Frontal cortex (tissue), 4 donors: ENCODE measurements around the gene GSC2. TPM values are rescaled to one million over a fixed set of nuclear protein-coding genes. Genes with fewer than 3 reads are reported as not detected.
"Not testable (repeated sequence)": the region's sequence is repeated elsewhere in the genome, so short reads cannot be mapped to it uniquely, and the experiment has no call there.

Experiments used
- DNase-seq, 2 donors: peaks; one replicate each; pipeline ENCODE4 v3.0.0; 2012; ENCODE audit warnings: low spot score in 2 of 2
- FAIRE-seq: peaks from 2 replicates; lab custom pipeline; 2012; peaks lifted over from hg19 to GRCh38; lab: Jason Lieb, UNC
- total RNA-seq: library from RNA; depleted of rRNA; stranded (reverse); fragments of >200 nt; gene quantifications from one replicate; pipeline ENCODE4 v1.2.3, GENCODE V29; 2014
- donor health status: control.
- donor health status: control.
- donor health status: control.

The GSC2 gene
- total RNA-seq, 1 donor from 2014 or later, result not detected

GRCh38 chr22:19166421-19166820 lies 16.3 kb upstream of the GSC2 start:
- DNase-seq, result no peak
- no peak for FAIRE-seq

DNA sequence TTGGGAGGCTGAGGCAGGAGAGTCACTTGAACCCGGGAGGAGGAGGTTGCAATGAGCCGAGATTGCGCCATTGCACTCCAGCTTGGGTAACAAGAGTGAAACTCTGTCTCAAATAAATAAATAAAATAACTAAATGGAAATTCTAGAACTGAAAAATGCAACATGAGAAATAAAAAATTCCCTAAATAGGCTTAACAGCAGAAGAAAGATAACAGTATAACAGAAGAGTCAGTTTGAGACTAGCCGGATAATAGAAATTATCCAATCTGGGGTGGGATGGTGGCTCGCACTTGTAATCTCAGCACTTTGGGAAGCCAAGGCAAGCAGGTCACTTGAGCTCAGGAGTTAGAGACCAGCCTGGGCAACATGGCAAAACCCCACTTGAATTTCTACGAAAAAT lies 14.3 kb upstream of the GSC2 start:
- DNase-seq (no peak), FAIRE-seq (no peak)

- not testable (repeated sequence) for FAIRE-seq, DNase-seq
Observed at GRCh38 chr22:19158649-19159048, 8.6 kb upstream of the GSC2 start.

- DNase-seq, FAIRE-seq: not testable (repeated sequence)
Observed at GRCh38 chr22:19156109-19156508, 6.0 kb upstream of the GSC2 start.

GRCh38 chr22:19152942-19153883 lies 3.1 kb upstream of the GSC2 start:
- no peak for FAIRE-seq
- no peak for DNase-seq

- DNase-seq (no peak), FAIRE-seq (no peak)
Observed at GRCh38 chr22:19151329-19152191, 1.5 kb upstream of the GSC2 start.

DNA sequence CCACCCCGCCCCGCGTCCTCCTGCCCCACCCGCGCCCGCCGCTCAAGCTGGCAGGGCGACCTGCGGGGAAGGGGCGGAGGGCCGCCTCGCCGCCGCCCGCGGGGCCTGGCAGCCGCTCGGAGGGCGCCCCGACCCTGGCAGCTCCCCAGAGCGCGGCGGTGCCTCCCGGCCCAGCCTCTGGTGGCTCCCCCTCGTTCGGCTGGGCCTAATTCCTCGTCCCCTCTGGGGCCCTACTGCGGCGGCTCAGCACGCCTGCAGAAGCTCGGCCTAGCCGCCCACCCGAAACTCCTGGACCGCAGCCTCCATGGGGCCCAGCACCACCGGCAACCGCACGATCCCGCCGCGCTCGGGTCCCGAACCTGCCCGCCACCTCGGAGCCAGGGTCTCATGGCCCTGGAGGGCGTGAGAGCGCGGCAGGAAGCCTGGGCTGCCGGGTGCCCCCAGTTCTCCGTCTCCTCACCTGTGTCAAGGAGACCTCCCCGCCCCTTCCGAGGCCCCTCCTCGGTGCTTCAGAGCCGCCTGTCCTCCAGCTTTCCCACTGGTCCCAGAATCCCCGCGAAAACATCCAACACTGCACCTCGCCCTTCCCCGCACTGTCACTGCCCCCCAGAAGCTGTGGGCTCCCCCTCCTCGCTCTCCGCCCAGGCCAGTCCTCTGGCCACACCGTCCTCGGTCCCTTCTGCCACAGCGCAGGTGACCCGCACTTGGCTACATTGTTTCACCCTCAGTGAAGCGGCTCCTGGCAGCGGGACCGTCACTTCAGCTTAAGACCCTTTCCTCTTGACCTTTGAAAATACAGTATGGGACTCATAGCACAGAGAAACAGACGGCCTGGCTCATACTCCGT lies 613 bp upstream of the GSC2 start:
- DNase-seq, result no peak
- no peak for FAIRE-seq

DNA sequence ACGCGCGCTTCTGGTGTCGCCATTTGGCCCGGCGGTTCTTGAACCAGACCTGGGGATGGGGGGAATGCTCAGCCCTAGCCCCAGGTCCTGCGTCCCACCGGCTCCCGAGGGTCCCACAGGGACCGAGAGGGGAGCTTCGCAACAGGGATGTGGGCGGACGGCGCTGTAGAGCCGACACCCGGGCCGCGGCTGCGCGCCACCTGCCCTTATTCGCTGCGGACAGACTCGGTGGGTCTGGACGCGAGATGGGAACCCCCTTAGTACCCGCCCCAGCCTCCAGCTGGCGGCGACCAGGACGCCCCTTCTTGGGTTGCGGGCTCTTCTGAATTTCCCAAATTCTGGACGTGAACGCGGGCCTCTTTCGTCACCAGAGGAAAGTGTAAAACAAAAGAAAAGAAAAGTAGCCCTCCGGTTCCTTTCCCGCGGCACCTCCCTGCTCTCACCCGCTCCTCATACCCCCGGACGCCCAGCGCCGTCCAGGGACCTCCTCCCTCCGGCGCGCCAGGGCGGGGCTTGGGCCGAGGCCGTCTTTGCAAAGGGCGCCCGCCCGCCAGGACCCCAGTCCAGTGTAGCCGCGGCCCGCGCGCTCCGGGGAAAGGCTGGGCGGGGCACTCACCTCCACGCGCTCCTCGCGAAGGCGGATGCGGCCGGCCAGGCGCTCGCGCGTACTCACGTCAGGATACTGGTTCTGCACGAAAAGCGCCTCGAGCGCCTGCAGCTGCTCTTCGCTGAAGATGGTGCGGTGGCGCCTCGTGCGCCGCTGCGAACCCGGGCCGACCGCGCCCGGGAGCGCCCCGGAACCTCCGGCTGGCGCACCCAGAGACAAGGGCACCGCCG lies 827 bp downstream of the GSC2 start:
- FAIRE-seq (no peak), DNase-seq (no peak)

- DNase-seq (no peak), FAIRE-seq (no peak)
Observed at GRCh38 chr22:19148417-19149046, 1.6 kb downstream of the GSC2 start.

GRCh38 chr22:19147195-19147780 lies 2.8 kb downstream of the GSC2 start:
- no peak for DNase-seq
- FAIRE-seq, result no peak

DNA sequence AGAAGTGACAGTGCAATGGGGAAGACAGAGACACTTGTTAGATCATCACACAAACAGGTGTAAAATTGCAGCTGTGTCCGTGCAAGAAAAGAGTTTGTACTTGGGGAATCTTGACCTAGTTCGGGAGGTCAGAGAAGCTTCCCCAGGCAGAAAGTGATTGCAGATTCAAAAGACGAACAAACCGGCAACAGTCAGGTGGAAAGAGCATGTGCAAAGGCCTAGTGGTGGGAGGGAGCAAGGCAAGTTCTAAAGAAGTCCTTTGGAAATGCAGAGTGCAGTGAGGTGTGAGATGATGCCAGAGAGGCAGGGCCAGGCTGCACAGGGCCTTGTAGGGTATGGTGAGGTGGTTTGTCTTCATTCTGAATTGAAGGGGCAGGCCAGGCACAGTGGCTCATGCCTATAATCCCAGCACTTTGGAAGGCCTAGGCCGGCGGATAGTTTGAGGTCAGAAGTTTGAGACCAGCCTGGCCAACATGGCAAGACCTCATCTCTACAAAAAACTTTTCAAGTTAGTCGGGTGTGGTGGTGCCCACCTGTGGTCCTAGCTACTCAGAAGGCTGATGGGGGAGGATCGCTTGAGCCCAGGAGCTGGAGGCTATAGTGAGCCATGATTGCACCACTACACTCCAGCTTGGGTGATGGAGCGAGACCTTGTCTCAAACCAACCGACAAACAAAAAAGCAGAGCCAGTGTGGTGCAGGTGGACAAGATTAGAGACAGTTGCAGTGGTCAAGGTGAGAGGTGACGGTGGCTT lies 3.7 kb downstream of the GSC2 start:
- no peak for FAIRE-seq
- DNase-seq, result no peak

DNA sequence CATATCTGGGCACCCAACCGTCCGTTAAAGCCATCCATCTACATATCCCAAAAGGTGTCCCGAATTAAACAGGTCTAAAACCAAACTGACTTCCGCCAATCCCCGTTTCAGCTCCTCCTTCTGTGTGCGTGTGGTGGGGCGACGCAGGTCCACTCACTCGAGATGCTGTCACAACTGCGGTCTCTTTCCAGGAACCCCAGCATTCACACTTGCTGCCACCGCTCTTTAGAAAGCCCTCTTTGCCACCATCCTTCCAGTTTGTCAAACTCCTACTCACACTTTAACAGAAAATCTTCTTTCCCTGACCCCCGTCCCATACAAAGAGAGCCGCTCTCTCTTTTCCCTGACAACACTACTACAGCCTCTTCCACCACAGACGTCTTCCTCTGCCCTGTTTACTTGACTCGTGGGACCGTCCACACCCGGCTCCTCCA lies 6.1 kb downstream of the GSC2 start:
- DNase-seq, result peak in 1 of 2 donors; percentile 50

GRCh38 chr22:19143212-19143611 lies 6.9 kb downstream of the GSC2 start:
- FAIRE-seq, result no peak
- DNase-seq, result no peak

More for the DNA sequence above, 6.1 kb downstream of the GSC2 start:
- no peak for FAIRE-seq

DNA sequence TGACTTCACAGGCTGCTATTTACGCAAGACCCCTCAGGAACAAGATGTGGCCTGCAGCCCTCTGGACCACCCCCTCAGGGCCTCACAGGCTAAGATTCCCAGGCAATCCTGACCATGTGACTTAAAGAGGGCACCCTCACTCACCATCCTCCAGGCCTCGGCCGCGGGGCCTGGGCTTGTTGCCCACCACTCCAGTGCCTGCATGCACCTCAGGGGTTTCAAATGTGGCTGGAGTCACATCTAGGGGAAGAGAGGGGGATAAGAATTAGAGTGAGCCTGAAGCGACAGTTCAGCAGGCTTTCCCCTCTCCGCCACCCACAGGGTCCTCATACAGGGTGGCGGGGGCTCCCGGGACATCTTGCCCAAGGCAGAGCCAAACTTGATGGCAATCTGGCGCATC lies 7.7 kb downstream of the GSC2 start:
- DNase-seq, result no peak
- no peak for FAIRE-seq

DNA sequence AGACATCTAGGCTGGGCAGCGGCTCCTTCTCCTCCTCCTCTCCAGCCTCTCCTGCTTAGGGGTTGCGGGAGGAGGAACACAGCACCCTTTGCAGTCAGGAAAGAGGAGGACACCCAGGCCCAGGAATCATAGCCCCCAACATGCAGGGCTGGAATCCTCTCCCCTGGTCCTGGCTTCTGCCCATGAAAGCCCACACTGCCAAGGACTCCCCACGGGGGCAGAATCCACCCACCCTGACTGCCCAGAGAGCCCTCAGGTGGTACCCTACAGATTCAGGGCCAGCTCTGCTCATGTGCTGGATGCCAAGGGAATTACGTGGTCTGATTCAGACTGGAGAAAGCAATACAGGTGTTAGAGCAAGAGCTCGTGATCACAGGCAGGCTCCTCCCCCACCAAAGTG lies 10.1 kb downstream of the GSC2 start:
- DNase-seq (no peak), FAIRE-seq (no peak)

GRCh38 chr22:19139001-19139356 lies 11.1 kb downstream of the GSC2 start:
- FAIRE-seq, result no peak
- DNase-seq, result no peak

- DNase-seq, result no peak
- no peak for FAIRE-seq
Observed at GRCh38 chr22:19138217-19139000, 11.7 kb downstream of the GSC2 start.
